ENCODE data around the gene CCDC77.

The CCDC77 gene

GRCh38 chr12:452667-453210 lies 51.3 kb downstream of the CCDC77 start:
- no peak for DNase-seq (ENCODE audit: low read depth)

DNA sequence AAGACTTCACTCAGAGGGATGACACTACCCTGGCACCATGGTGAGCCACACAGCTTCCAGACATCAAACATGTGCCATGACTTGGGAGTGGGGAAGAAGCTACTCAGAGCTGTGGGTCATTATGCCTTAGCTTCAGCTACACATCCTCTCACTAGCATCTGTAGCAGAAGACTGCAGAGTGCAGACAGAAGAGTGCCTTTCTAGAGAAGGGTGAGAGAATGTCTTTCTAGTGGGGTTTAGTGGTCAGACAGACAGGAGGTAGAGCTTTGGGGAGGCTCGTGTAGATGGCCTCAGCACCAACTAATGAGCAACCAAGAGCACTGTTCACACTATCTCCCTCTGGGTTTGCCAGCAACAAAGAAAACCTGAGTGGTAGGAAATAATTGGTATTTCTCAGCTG lies 53.4 kb downstream of the CCDC77 start:
- DNase-seq (ENCODE audit: low read depth) = no peak

DNA sequence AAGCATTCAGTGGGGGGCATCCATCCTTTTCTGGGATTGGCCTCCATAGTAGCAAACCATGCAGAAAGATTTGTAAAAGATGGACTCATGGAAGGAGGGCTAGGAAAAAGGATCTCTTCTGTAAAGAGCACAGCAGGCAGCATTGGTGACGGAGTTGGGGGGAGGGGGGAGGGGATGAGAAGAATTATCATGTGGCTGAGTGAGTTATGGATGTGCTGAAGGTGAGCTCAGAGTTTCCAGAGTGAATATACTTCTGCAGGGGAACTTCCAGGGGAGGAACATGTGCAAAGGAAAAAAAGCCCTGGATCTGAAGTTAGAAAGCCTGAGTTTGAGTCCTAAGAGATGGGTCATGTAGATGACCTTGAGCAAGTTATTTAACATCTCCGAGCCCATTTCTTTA lies 54.4 kb downstream of the CCDC77 start:
- DNase-seq (ENCODE audit: low read depth) = no peak

DNA sequence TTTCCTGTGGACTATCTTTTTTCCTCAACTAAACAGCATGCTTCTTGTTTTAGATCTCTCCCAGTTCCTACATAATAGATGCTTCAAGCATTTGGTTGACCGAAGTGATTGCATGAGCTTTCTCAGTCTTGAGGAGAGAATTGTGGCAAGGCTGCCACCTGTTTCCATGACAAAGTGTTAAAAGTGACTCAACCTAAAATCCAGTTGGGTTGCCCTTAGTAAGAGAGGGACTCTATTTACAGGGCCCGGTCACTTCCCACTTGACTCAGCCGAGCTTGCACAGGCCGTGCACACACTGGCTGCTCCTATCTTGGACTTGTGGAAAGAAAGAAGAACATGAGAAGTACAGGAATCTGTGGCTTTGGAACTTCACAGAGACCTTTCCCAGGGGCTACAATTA lies 56.2 kb downstream of the CCDC77 start:
- no peak for DNase-seq (ENCODE audit: low read depth)

GRCh38 chr12:459050-459429 lies 57.6 kb downstream of the CCDC77 start:
- no peak for DNase-seq (ENCODE audit: low read depth)

DNA sequence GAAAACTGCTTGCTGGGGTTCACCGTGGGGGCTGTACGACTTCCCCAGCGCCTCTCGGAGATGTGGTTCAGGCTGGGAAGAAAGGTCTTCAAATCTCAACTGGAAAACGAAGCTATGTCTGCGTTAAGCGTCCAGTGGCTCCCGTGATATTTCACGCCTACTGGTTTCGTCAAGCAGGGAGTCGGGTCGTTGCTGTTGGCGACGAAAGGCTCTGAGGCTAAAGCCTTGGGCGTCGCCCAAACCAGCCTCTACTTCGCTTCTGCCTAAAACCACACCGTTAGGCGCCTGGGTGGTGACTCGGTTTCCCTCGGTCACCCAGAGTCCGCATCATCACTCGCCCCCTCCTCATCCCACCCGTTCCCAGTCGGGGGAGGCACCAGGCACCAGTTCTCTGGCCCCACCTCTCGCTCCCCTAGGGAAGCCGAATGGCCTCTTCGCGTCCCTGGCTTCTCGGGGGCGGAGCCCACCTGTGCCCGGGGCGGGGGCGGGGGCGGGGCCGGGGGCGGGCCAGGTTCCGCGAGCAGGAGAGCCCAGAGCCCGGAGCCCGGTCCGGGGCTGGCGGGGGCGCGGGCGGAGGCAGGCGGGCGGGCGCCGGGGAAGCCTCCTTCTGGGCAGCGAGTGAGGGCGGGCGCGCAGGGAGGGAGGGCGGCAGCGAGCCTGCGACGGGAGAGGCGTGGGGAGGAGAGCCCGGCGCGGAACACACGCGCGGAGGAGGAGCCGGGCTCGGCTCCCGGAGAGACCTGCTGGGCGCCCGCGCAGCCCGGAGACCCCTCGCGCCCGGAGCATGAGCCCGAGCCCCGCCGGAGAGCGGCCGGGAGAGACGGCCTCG lies 58.2 kb downstream of the CCDC77 start, which contains the start of gene B4GALNT3:
B4GALNT3 (plus strand) TSS at position 510 of the 829 bp plus-strand sequence. CDS start 438 bp downstream, outside the sequence.
- DNase-seq (ENCODE audit: low read depth) = no peak

- DNase-seq (ENCODE audit: low read depth) = no peak
These were observed 59.1 kb downstream of the CCDC77 start for GRCh38 chr12:460261-461230.

GRCh38 chr12:461425-461824 lies 60.0 kb downstream of the CCDC77 start:
- DNase-seq (ENCODE audit: low read depth) = no peak

DNA sequence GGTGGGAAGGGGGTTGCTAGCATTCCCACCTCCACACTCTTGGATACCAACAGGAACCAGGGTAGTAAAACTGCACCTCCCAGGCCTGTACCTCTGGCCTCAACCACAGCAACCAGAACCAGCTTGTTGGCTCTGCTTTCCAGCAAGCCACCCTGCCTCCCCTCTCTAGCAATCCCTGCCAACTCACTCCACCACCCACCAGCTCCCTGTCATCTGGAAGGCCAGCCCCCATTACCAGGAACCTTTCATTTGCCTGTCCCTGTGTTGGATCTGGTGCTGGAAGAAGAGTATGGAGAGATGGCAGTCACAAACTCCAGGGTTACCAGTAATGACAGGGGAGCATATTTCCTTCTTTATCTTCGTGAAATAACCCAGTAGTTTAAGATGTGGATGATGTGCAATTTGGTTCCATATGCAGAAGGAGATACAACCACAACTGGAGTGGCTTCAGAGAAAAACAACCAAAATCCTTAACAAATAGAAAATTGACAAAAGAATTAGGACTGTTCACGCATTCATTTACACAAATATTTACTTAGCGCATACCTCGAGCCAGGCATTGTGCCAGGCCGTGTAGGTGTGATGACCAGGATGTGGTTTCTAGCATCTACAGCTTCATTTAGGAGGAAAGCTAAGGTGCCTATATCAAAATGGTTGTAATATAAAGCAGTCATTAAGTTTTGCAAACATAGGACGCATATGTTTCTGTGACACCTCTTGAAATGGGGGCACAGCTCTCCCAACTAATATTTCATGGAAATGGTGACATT lies 61.7 kb downstream of the CCDC77 start:
- DNase-seq (ENCODE audit: low read depth) = no peak

DNA sequence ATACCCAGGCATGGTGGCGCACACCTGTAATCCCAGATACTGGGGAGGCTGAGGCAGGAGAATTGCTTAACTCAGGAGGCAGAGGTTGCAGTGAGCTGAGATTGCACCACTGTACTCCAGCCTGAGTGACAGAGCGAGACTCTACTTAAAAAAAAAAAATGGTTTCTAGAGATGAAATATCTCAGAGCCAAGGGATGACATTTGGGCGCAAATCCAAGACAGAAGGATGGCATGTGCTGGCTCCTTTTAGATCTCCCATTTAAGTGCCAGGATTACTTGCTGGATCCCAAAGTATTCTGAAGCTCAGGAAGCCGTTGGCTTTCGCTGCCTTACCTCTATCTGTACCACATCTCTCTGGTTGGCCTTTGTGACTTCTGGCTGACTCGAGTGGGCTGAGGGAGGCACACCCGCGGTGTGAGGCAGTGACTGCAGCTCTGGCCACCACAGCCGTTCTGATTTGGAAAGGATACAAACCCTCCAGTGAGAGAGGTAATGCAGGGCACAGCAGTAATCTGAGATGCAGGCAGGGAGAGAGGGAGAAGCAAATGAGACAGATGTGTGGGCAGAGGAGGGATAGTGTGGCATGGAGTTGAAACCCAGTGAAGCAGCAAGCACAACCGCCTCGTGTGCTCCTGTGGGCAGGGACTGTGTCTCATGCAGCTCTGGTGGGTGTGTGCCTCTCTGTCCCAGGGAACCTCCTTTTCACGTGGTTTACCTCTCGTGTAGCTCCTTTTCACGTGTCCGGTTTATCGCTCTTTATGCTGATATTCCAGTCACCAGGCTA lies 63.2 kb downstream of the CCDC77 start:
- DNase-seq (ENCODE audit: low read depth) = no peak

DNA sequence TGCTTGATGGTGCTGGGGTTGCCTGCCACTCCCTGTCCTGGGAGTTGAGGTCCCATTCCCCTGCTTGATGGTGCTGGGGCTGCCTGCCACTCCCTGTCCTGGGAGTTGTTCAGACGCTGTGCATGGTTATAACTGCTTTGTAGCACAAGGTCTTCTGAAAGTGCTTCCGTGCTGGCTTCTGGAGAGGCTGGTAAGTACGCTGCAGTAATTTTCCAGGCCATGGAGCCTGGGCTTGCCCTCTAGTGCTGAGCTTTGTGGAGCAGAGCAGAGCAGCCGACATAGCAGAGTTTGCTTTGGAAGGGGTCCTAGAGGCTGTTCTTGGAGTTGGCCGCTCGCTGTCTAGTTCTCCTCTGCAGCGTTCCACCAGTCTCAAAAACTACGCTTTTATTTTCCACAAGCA lies 64.6 kb downstream of the CCDC77 start:
- no peak for DNase-seq (ENCODE audit: low read depth)

DNA sequence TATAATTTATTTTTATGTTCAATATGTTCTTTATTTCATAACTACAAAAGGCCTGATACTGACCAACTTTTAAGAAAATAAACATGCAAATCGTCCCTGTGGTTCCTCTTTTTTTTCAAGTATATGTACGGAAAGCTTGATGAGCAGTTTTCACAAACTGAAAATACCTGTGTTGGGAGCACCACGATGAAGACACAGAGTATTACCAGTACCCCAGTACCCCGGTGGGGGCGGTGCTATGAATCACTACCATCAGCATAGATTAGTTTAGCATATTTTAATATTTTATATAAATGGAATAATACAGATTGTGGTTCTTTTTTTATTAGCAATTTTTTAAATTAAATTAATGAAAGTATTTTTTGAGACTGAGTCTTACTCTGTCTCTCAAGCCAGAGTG lies 65.3 kb downstream of the CCDC77 start:
- DNase-seq (ENCODE audit: low read depth) = no peak

DNA sequence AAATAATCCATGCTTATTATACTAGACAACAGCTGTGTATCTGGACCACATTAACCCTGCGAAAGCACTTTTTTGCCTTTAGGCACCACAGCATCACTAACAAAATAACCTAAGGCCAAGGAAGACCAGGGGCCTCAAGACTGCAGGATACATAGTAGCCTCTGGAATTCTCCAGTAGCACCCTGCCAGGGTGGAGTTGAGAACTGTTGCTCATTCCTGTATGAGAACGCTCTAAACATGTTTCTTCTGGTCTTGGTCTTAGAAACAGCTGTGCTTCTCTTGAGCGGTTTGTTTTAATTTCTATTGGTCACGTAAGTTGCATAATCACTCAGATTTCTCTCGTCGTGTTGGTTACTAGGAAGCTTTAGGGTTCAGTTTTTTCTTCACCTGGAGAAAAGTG lies 66.1 kb downstream of the CCDC77 start:
- DNase-seq (ENCODE audit: low read depth) = no peak

GRCh38 chr12:468671-469389 lies 67.4 kb downstream of the CCDC77 start:
- no peak for DNase-seq (ENCODE audit: low read depth)

DNA sequence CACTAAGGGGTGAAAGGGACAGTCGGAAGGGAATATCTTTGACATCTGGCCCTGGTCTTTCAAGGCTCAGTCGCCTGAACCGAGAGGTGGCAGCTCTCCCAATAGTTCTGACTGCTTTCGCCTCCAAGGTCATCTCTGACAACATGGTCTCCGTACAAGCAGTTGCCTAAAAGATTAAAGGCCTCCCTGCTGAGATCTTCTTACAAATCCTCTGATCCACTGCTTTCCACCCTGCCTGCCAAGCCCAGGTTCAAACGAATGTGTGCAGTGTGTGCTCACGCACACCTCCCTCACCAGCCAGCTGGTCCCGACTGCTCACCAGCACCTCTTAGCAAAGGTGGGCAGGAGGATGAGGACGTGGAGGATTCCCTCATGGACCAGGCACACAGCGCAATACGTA lies 68.7 kb downstream of the CCDC77 start:
- no peak for DNase-seq (ENCODE audit: low read depth)

DNA sequence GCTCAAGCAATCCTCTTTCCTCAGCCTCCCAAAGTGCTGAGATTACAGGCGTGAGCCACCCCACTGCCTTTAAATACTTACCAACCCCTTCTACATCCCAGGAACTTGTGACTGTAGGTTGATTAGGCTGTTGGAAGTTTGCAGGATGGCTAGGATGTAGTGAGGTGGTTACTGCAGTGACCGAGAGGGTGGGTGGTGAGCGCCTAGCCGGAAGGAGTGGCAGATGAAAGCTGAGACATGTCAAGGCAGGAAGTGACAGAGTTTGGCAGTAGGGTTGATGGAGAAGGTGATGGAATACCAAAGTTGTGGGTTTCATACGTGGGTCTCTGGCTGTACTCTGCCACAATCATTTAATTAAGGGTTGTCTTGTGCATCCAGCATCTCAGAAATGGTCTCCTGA lies 71.8 kb downstream of the CCDC77 start:
- no peak for DNase-seq (ENCODE audit: low read depth)

GRCh38 chr12:473863-474577 lies 72.6 kb downstream of the CCDC77 start:
- no peak for DNase-seq (ENCODE audit: low read depth)

- no peak for DNase-seq (ENCODE audit: low read depth)
These were observed 73.8 kb downstream of the CCDC77 start for GRCh38 chr12:475286-475685.

DNA sequence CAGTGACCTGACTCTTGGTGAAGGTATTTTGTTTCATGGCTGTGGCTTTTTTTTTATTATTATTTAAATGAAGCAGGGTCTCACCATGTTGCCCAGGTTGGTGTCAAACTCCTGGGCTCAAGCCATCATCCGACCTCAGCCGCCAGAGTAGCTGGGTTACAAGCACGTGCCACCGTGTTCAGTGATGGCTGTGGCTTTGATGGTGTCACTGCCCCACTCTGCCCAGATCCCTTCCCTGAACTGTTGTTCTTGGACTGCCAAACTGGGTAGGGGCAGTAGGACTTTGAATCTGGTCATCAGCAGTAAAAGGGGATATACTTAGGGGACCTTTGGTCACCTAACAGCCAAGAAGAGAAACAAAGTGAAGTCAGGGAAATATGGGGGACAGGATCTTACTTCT lies 77.7 kb downstream of the CCDC77 start:
- no peak for DNase-seq (ENCODE audit: low read depth)
